HG03095 (cell line): ENCODE results near the gene TTC22.

Source experiments
- ATAC-seq: cut with Tn5 transposase; IDR thresholded peaks from one replicate; pipeline ENCODE4 v1.9.1; 2021; ENCODE audit warnings: moderate library complexity; ENCODE audit not compliant: unreplicated experiment

The TTC22 gene

GRCh38 chr1:54808443-54809207 is 7.5 kb upstream of the TTC22 start:
- ATAC-seq = no peak

DNA sequence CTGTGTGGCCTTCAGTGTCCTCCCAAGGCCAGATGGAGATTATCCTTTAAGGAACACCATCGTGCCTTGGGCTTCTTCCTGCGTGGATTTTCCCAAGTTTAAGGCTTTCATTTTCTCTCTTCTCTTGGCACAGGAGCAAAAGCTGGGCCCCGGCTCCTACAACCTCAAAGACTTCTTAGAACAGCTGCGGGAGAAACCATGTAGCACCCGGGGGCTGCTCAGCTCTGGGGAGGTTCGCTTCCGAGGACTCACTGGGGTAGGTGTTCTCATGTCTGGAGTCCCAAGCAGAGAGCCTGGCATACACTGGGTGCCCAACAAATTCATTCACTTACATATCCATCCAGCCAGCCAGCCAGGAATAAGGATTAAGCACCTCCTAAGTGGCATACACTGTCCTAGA is 6.6 kb upstream of the TTC22 start:
- no peak for ATAC-seq

GRCh38 chr1:54806931-54807611 is 5.9 kb upstream of the TTC22 start:
- no peak for ATAC-seq

GRCh38 chr1:54805981-54806381 is 4.9 kb upstream of the TTC22 start:
- ATAC-seq = no peak

- no peak for ATAC-seq
These were observed 4.3 kb upstream of the TTC22 start for GRCh38 chr1:54805466-54805865.

DNA sequence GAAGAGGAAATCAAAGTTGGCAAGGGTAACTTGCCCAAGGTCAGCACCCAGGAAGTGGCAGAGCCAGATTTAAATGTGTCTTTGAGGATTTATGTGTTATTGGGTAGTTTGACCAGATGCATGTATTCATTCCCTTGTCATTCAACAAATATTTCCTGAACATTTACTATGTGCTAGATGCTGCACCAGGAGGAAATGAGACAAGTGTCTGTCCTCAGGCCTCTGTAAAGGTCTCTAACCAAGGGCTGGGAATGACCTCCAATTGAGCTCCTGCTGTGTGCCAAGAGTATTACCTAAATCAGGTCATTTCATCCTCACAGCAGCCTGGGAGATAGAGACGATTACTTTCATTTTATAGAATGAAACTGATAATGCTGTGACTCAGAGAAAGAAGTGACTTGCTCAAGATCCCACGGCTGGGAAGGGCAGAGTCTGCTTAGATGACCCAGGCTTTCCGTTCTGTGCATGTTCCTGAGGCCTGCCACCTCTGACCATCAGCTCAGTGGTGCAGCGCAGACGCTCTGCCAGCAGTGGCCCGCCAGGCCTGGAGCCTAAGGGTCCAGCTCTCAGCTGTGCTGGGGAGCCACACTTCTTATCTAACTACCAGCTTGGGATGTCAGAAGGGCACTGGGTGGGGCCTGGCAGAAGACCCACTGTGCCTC is 3.5 kb upstream of the TTC22 start:
- no peak for ATAC-seq

DNA sequence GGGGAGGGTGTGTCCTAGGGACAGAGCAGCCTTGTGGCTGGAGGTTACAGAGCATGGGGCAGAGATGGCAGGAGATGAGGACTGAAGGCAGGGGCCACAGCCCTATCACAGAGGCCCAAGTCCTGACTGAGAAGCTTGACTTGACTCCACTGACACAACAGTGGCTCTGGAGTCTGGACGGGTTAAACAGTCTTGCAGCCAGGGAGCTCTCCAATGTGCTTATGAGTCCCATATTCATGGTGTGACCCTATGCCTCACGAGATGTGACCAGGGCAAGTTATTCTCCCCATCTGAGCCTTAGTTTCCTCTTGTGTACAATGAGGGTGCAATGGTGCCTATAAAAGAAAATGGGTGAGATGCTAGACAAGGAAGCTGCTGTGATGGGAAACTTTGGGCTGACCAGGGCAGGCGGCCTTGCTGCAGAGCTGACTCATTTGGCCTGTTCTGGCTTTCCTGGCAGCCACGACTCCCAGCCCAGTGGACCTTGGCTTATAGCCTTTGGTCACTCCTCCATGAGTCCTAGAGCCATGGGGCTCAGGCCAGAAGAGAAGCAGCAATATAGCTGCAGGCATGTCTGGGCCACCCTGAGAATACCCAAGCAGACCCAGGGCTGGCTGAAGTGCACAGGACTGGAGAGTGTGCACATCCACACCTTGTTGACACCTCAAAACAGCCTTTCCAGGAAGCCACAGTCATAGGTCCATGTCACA is 2.8 kb upstream of the TTC22 start:
- ATAC-seq = no peak

DNA sequence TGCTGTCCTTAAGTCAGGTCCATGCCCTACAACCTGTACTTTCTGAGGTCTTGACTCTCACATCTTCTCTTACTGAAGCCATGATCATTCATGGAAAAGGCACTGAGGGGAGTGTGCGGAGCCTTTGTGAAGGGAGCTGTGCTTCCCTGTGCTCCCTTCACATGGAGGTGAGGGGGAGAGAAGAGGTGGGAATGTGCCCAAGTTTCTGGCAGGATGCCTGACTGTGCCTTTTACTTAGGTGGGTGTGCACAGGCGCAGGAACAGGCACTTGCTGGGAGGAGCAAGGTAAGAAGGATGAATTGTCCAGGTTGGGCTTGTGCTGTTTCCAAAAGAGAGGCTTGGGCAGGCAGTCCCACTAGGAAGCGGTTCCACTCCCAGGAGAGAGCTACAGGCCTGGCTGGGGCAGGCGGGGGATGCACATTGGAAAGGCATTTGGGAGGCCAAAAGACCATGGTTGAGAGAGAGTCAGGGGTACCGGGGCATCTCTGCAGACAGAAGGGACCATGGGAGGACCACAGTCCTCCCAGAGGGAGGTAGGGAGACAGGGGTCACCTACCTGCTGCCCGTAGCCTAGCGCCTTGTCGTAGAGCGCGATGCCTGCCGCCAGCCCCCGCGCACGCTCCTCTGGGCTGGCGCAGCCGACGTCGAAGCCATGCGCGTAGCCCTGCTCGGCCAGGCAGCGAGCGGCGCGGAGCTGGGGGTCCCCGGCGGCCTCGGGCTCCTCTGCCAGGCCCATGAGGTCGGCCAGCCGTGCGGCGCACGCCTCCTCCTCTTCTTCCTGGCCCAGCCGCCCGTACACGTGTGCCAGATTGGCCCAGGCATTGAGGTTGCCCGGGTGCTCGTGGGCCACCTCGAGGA is 853 bp downstream of the TTC22 start:
- ATAC-seq = no peak

DNA sequence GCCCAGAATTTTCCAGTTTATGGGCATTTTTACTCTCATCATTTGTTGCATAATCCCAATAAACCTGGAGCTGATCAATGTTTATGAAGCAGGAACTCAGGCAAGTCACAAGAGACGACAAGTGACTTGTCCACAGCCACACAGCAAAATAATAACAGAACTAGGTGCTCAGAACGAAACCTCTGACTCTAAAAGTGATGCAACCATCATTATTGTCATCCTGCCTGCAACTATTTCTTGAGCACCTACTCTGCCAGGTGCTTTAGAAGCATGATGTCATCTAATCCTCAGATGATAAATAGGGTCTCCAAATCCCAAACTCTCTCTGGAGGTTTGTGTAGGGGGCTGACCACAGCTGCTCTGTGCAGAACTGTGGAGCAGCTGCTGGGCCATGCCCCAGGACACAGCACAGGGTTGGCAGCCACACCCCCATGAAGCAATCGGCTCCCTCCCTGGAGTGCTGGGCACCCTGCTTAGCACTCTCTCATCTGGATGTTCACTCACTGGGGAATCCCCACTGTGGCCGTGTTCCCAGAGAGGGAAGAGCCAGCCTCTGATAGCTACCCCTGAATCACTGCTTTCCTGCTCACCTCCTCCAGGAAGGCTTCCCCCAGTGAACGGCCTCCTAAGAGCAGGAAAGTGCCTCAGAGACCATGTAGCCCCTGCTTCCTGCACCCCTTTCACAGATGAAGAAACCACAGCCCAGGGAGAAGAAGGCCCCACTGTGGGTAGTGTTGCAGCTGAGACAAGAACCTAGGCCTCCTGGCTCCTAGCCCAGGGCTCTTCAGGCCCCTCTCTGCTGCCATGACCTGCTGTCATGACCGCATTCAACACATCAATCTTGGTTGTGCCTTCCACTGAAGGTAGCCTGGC is 2.1 kb downstream of the TTC22 start:
- no peak for ATAC-seq

DNA sequence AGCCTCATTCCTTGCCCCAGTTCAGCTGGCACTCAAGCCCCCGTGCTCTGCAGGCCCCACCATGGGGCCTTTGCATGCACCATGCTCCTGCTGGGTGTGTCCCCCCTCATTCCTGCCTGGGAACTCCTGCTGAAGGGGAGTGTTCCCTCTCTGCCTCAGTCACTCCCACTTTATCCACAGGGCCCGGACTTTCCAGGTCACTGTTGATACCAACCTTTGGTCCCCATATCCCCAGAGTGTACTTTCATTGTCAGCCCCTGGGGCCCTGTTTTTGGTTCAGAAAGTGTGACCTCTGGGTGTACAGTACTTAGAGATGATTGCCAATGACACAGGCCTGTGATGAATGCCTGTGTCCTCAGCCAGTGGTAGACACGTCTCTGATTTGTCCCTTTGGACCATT is 2.9 kb downstream of the TTC22 start:
- no peak for ATAC-seq

DNA sequence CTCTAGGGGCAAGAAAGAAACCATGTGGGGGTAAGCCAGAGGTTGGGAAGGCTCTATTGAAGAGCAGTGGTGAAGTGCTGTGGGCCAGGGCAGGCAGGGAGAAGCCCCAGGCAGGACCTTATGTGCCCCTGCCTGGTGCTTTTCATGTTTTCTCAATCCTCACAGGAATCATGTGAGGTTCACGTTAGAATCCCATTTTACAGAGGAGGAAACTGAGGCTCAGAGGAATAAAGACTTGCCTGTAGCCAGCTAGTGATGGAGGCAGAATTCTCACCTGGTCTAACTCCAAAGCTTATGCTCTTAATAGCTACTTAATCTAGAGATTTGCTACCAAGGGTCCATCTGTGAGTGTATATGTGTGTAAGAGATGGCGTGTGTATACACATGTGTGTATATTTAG is 4.2 kb downstream of the TTC22 start:
- ATAC-seq = no peak

DNA sequence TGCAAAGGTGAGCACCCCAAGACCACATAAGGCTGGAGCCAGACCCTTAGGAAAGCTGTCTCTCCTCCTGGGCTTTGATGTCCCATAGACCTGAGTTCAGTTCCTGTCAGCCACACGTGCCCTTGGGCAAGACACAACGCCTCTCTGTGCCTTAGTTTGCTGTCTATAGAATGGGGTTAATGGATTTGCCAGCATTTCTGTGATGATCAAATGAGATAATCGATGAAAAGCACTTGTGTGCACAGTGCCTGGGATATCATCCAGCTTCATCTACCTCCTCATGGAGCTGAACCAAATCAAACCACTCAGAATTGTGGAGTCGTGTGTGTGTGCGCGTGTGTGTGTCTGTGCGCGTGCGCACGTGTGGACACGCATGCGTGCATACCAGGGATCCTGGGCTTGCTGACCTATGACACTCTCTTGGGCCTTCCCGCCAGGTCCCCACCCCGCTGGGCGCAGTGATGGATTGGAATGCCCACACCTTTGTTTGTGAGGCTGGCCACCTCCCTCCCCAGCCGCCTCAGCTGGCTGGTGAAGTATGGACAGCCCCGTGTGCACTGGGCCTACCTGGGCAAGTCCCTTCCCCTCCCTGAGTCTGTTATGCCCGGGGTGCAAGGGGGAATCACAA is 5.2 kb downstream of the TTC22 start:
- ATAC-seq = no peak

DNA sequence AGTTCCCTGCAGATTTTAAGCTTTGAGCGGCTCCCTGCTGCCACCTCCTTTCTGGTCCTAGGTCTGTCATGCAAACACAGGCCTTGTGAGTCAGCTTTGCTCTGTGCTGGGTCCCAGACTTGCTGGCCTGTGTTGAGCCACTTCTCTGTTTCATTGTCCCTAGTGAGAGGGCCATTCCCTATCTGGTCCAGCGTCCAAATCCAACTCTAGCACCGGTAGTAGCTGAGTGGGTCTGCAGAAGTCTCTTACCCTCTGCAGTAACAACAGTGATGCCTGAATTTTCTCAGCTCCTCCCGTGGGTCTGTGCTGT is 5.8 kb downstream of the TTC22 start:
- no peak for ATAC-seq

DNA sequence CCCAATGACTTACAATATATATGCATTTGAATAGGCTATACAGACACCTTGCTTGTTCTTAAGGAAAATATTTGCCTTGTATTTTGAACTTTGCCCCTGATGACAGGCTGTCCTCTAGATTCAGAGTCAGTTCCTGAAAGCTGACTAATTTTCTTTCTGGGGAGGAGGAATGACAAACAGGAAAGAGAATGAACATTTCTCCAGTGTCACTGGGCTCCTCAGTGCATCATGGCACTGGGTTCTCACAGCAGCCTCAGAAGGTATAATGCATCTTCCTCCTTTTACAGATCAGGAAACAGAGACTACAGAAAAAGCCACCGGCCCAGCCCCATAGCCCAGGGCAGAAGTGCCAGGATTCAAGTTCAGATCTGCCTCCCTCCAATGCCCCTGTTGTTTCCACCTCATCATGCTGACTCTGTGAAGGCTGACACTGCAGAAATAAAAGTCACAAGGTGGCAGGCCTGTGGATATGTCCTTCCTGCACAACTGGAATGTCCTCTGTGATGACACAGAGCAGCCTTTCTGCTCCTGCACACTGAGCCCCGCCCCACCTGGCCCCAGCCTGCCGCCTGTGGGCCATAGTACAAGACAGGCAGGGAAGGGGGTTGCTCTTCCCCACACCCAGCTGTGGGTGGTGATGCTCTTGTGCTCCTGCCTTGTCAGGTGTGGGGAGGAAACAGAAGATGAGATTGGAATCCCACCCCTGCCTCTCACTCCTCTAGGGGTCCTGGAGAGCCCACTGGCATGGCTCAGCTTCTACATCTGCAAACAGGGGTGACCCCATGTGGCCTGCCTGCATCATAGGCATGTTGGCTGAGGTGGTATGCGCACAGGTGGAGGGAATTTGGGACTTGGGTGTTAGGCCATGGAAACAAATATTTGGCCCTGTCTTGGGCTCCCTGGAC is 6.4 kb downstream of the TTC22 start:
- no peak for ATAC-seq

DNA sequence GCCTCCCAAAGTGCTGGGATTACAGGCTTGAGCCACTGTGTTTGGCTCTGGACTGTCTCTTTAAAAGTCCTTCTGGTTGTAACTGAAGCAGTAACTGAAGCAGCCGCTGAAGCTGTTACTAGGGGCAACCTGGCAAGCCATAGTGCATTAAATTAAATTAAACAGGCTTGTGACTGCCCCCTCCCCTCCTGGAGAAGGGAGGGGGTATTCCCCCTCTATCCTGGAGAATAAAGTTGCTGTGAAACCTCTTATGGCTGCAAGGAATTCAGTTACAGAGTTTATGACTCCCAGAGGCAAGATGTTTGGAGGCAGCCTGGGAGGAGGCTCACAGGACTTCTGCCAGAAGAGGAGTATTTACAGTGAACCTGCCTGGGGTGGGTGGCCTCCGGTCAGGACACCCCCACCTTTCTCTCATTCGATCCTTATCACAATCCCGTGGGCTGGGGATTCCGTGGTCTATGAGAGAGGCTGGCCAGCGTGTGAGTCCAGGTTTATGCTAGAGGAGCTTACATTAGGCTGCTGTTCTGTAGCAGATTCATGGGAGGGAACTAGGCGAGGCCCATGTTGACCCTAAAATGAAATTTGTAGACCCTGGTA is 8.3 kb downstream of the TTC22 start:
- ATAC-seq = no peak

DNA sequence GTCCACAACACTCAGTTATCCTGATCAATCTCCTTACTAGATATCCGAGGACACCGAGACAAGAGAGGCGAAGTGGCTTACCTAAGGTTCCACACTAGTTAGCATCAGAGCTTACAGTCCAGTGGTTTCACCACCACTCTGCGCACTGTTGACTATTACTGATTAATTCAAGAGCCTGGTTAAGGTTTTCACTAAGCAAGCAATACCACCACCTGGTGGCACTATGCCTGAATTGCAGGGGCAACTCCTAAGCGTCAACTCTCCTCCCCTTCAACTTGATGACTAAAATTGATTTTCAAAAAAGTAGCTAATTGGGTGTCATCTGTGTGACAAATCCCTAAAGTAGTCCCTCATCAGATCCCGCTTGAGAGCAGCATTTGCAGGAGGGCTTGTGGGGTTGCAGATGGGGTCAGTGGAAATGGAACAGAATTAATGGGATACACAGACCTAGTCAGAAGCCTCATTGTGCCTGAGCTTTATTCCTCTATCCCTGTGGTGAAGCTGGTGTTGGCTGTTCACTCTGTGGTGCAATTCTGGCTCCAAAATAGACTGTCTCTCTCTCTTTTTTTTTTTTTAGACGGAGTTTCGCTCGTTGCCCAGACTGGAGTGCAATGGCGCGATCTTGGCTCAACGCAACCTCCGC is 9.1 kb downstream of the TTC22 start:
- no peak for ATAC-seq

- ATAC-seq = no peak
These were observed 12.7 kb downstream of the TTC22 start for GRCh38 chr1:54788459-54788858.
